ENCODE measurements around the gene USH2A. TPM values are rescaled to one million over a fixed set of nuclear protein-coding genes. Genes with fewer than 3 reads are reported as not detected.

Gene USH2A
- total RNA-seq, 1 experiment from 2014 or later = not detected

GRCh38 chr1:215957663-215958062, 465.6 kb downstream of the USH2A start:
- DNase-seq (ENCODE audit: low spot score) = no peak
- TF ChIP-seq EZH2 (IDR thresholded peaks at IDR 0.05; ENCODE audit: borderline replicate concordance, low read depth, low read length, poor library complexity, severe bottlenecking) (peak; percentile 28), CTCF (conservative IDR thresholded peaks at IDR 0.05; ENCODE audit: low read depth, low read length) (no peak)

GRCh38 chr1:215932558-215932957, 490.7 kb downstream of the USH2A start:
- CTCF ChIA-PET = no interaction called here
- Histone ChIP-seq H3K36me3 (ENCODE audit: insufficient read depth, low read length, poor library complexity, severe bottlenecking) (no peaks in the 10 kb centered on the region), H3K4me3 (ENCODE audit: low read depth, low read length, poor library complexity, severe bottlenecking) (no peak overlapping the region), H3K27ac (ENCODE audit: low read depth, low read length, poor library complexity, severe bottlenecking) (no peak overlapping the region), H3K9me3 (ENCODE audit: low read depth, low read length, poor library complexity, severe bottlenecking) (no peaks in the 10 kb centered on the region), H3K4me1 (ENCODE audit: insufficient read depth, low read length, poor library complexity, severe bottlenecking) (no peaks in the 10 kb centered on the region), H3K27me3 (replicated peaks; ENCODE audit: insufficient read depth, low read depth, low read length, poor library complexity) (peaks cover 15% of the 10 kb centered on the region)
- intact Hi-C loops (cut with micrococcal nuclease; ENCODE audit: unreplicated experiment) = no loop called here
- BruUV-seq (replicated peaks) = no TSS peak
- TF ChIP-seq EZH2 (IDR thresholded peaks at IDR 0.05; ENCODE audit: borderline replicate concordance, low read depth, low read length, poor library complexity, severe bottlenecking) (no peak), CTCF (conservative IDR thresholded peaks at IDR 0.05; ENCODE audit: low read depth, low read length) (no peak)
- POLR2A ChIA-PET (ENCODE audit: low non-redundant PET) = interaction anchor here (0.7 kb wide), 1 partner anchor 275 kb away, joined by 4 read pairs; no protein-coding TSS in a partner anchor
- no peak for DNase-seq (ENCODE audit: low spot score)

More at GRCh38 chr1:215957663-215958062, 465.6 kb downstream of the USH2A start:
- no peaks in the 10 kb centered on the region for H3K9me3 ChIP-seq (ENCODE audit: low read depth, low read length, poor library complexity, severe bottlenecking)
- no peak overlapping the region for H3K27ac ChIP-seq (ENCODE audit: low read depth, low read length, poor library complexity, severe bottlenecking)
- H3K4me1 ChIP-seq (ENCODE audit: insufficient read depth, low read length, poor library complexity, severe bottlenecking) = no peaks in the 10 kb centered on the region
- intact Hi-C loops (cut with micrococcal nuclease; ENCODE audit: unreplicated experiment) = no loop called here
- CTCF ChIA-PET = no interaction called here
- POLR2A ChIA-PET (ENCODE audit: low non-redundant PET) = no interaction called here
- H3K27me3 ChIP-seq (replicated peaks; ENCODE audit: insufficient read depth, low read depth, low read length, poor library complexity) = peaks cover 65% of the 10 kb centered on the region
- no peak overlapping the region for H3K4me3 ChIP-seq (ENCODE audit: low read depth, low read length, poor library complexity, severe bottlenecking)
- BruUV-seq (replicated peaks) = no TSS peak
- no peaks in the 10 kb centered on the region for H3K36me3 ChIP-seq (ENCODE audit: insufficient read depth, low read length, poor library complexity, severe bottlenecking)

- DNase-seq (ENCODE audit: low spot score) = no peak
- BruUV-seq (replicated peaks) = no TSS peak
- intact Hi-C loops (cut with micrococcal nuclease; ENCODE audit: unreplicated experiment) = no loop called here
- Histone ChIP-seq H3K4me3 (ENCODE audit: low read depth, low read length, poor library complexity, severe bottlenecking) (no peak overlapping the region), H3K27ac (ENCODE audit: low read depth, low read length, poor library complexity, severe bottlenecking) (no peak overlapping the region), H3K27me3 (replicated peaks; ENCODE audit: insufficient read depth, low read depth, low read length, poor library complexity) (no peaks in the 10 kb centered on the region), H3K4me1 (ENCODE audit: insufficient read depth, low read length, poor library complexity, severe bottlenecking) (no peaks in the 10 kb centered on the region), H3K36me3 (ENCODE audit: insufficient read depth, low read length, poor library complexity, severe bottlenecking) (no peaks in the 10 kb centered on the region), H3K9me3 (ENCODE audit: low read depth, low read length, poor library complexity, severe bottlenecking) (no peaks in the 10 kb centered on the region)
- TF ChIP-seq EZH2 (IDR thresholded peaks at IDR 0.05; ENCODE audit: borderline replicate concordance, low read depth, low read length, poor library complexity, severe bottlenecking) (no peak), CTCF (conservative IDR thresholded peaks at IDR 0.05; ENCODE audit: low read depth, low read length) (no peak)
- POLR2A ChIA-PET (ENCODE audit: low non-redundant PET) = no interaction called here
- CTCF ChIA-PET = no interaction called here
These were observed 496.6 kb downstream of the USH2A start for GRCh38 chr1:215926670-215927069.

Measured in A673 (cell line).